Neuron (in vitro differentiated cells): ENCODE measurements around the gene TXNDC11.

Experiments
- H2AFZ ChIP-seq: one replicate; pipeline ENCODE4 v1.6.1; 2013; ENCODE audit warnings: low read depth, mild to moderate bottlenecking, inconsistent platforms, low read length, moderate library complexity
- H3K27me3 ChIP-seq: one replicate; pipeline ENCODE4 v1.6.1; 2013; ENCODE audit warnings: low read length; ENCODE audit not compliant: insufficient read depth
- H3K36me3 ChIP-seq: one replicate; pipeline ENCODE4 v1.6.1; 2013; ENCODE audit warnings: low read length; ENCODE audit not compliant: insufficient read depth
- H3K4me1 ChIP-seq: one replicate; pipeline ENCODE4 v1.6.1; 2013; ENCODE audit warnings: low read length; ENCODE audit not compliant: insufficient read depth
- H3K4me3 ChIP-seq: 2 replicates; pipeline ENCODE4 v1.5.1; 2013; ENCODE audit warnings: mild to moderate bottlenecking, low read length, moderate library complexity
- H3K9me3 ChIP-seq: one replicate; pipeline ENCODE4 v1.6.1; 2013; ENCODE audit warnings: low read length

TXNDC11 gene

DNA sequence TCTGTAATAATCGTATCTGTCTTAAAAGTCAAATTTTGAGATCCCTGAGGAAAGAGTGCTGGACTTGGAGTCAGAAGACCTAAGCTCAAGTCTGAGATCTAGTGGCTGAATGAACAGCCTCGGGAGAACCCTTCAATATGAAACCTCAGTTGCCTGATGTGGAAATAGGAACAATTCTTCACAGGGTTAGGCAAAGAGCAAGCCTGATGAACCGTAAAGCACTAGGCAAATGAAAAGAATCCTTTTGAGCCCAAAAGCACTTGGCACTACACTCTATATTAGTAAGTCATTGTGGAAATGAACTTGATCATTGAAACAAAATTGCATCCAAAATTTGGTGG, 20.2 kb downstream of the TXNDC11 start:
- H3K9me3 ChIP-seq: no peaks in the 10 kb centered on the region
- no peaks in the 10 kb centered on the region for H3K27me3 ChIP-seq
- H3K36me3 ChIP-seq: peaks cover 61% of the 10 kb centered on the region
- no peak overlapping the region for H3K4me3 ChIP-seq
- peaks cover 2% of the 10 kb centered on the region for H3K4me1 ChIP-seq
- no peak overlapping the region for H2AFZ ChIP-seq

GRCh38 chr16:11721781-11722467, 20.7 kb downstream of the TXNDC11 start:
- Histone ChIP-seq H3K36me3 (peaks cover 61% of the 10 kb centered on the region), H2AFZ (no peak overlapping the region), H3K27me3 (no peaks in the 10 kb centered on the region), H3K4me1 (peaks cover 2% of the 10 kb centered on the region), H3K9me3 (no peaks in the 10 kb centered on the region), H3K4me3 (no peak overlapping the region)

DNA sequence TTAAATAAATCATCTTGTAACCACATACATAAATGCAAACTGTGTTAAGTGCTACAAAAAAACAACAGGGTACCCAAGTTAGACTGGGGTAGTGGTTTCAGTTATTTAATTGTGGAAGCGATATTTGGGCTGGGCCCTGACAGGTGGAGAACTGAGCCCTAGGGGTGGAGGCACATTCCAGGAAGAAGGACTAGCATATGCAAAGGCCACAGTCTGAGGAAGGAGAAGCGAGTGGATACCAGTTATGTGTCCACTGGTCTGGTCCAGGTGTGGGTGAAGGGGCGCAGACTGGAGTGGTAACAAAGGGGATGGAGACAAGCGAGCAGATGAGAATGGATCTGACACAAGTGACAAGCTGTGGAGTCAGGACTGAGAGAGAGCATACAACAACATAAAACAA, 22.9 kb downstream of the TXNDC11 start:
- no peaks in the 10 kb centered on the region for H3K27me3 ChIP-seq
- H3K36me3 ChIP-seq: peaks cover 50% of the 10 kb centered on the region
- H3K4me1 ChIP-seq: peaks cover 2% of the 10 kb centered on the region
- no peaks in the 10 kb centered on the region for H3K9me3 ChIP-seq
- H2AFZ ChIP-seq: no peak overlapping the region
- H3K4me3 ChIP-seq: no peak overlapping the region

- Histone ChIP-seq H3K4me1 (peaks cover 2% of the 10 kb centered on the region), H3K36me3 (peaks cover 49% of the 10 kb centered on the region)
Observed at GRCh38 chr16:11719171-11719570, 23.5 kb downstream of the TXNDC11 start.

GRCh38 chr16:11717811-11718210, 24.8 kb downstream of the TXNDC11 start:
- no peak overlapping the region for H3K4me3 ChIP-seq
- peaks cover 46% of the 10 kb centered on the region for H3K36me3 ChIP-seq
- H3K4me1 ChIP-seq: peaks cover 2% of the 10 kb centered on the region
- no peaks in the 10 kb centered on the region for H3K27me3 ChIP-seq
- H3K9me3 ChIP-seq: no peaks in the 10 kb centered on the region
- H2AFZ ChIP-seq: no peak overlapping the region

More at GRCh38 chr16:11719171-11719570, 23.5 kb downstream of the TXNDC11 start:
- Histone ChIP-seq H3K9me3 (no peaks in the 10 kb centered on the region), H3K27me3 (no peaks in the 10 kb centered on the region), H2AFZ (no peak overlapping the region), H3K4me3 (no peak overlapping the region)

DNA sequence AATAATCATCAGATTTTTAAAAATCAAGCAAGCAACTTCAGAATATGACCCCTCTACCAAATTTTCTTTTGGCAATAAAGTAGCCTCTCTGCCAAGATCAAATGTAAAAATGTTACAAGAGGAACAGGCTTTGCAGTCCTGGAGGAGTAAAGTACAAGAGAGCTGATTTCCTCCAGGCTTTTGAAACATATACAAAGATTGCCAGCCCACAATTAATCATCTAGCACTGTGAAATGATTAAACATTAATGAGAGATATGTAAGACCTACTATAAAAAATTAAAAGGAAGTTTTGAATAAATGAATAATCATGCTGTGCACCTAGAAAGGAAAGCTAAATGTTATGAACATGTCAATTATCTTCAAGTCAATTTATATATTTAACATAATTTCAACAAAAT, 26.3 kb downstream of the TXNDC11 start:
- H3K4me1 ChIP-seq: peaks cover 2% of the 10 kb centered on the region
- H3K36me3 ChIP-seq: peaks cover 40% of the 10 kb centered on the region

DNA sequence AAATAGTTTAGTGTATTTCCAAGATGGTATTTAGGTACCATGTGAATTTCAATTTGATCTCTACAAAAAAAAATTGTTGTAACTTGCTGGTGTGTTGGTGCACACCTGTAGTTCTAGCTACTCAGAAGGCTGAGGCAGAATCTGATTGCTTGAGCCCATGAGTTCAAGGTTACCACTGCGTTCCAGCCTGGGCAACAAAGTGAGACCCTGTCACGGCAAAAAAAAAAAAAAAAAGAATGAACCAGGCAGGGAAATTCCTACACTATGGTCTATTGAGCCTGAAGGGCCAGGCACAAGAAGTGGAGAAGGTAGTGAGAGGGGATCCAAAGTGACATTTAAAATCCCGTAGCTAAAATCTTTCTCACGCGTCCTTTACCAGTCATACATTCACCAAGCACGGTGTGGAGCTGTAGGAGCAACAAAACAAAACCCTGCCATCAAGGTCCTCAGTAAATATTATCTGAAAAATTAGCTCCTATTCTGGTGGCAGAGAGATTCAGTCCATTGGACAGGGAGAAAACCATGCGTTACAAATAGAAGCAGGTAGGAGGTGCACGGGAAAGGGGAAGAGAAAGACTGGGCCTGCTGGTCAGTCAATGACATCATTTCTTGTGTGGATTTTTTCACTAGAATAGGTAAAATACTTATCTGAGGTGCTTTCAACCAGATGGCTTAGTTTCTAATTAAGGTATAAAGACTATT, 27.3 kb downstream of the TXNDC11 start:
- Histone ChIP-seq H3K4me3 (no peak overlapping the region), H3K9me3 (no peaks in the 10 kb centered on the region), H3K4me1 (peaks cover 2% of the 10 kb centered on the region), H3K27me3 (no peaks in the 10 kb centered on the region), H2AFZ (no peak overlapping the region), H3K36me3 (peaks cover 33% of the 10 kb centered on the region)

More for the DNA sequence above, 26.3 kb downstream of the TXNDC11 start:
- no peak overlapping the region for H2AFZ ChIP-seq
- H3K4me3 ChIP-seq: no peak overlapping the region
- no peaks in the 10 kb centered on the region for H3K9me3 ChIP-seq
- H3K27me3 ChIP-seq: no peaks in the 10 kb centered on the region

DNA sequence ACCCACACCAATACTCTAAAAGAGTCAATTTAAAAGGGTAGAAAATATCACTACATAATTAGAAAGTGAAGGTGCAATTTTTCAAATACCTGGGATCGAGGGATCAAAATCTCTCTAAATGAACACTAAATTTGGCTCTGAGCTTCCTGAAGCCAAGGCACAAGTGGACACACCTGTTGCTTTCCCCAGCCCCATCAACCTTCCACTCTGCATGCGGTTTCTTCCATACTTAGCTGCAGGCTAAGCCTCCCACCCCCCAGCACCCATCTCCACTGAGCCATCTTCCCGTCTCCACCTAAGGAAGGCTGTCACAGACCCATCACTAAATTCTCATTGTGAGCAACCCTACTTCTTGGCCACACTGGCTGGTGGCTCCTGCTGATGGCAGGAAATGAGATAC, 30.5 kb downstream of the TXNDC11 start:
- Histone ChIP-seq H3K4me1 (no peaks in the 10 kb centered on the region), H3K27me3 (no peaks in the 10 kb centered on the region), H3K36me3 (peaks cover 22% of the 10 kb centered on the region), H3K4me3 (no peak overlapping the region), H2AFZ (no peak overlapping the region), H3K9me3 (no peaks in the 10 kb centered on the region)

- no peaks in the 10 kb centered on the region for H3K27me3 ChIP-seq
- no peaks in the 10 kb centered on the region for H3K4me1 ChIP-seq
- H3K9me3 ChIP-seq: no peaks in the 10 kb centered on the region
- no peak overlapping the region for H2AFZ ChIP-seq
- H3K36me3 ChIP-seq: peaks cover 22% of the 10 kb centered on the region
- no peak overlapping the region for H3K4me3 ChIP-seq
Observed at GRCh38 chr16:11711662-11712061, 31.0 kb downstream of the TXNDC11 start.

- H3K4me1 ChIP-seq: no peaks in the 10 kb centered on the region
- H3K9me3 ChIP-seq: no peaks in the 10 kb centered on the region
- H3K36me3 ChIP-seq: peaks cover 24% of the 10 kb centered on the region
- H3K4me3 ChIP-seq: no peak overlapping the region
- no peaks in the 10 kb centered on the region for H3K27me3 ChIP-seq
- no peak overlapping the region for H2AFZ ChIP-seq
Observed at GRCh38 chr16:11708421-11708820, 34.2 kb downstream of the TXNDC11 start.

- peaks cover 25% of the 10 kb centered on the region for H3K36me3 ChIP-seq
- H3K9me3 ChIP-seq: no peaks in the 10 kb centered on the region
- H3K4me3 ChIP-seq: no peak overlapping the region
- no peak overlapping the region for H2AFZ ChIP-seq
- H3K27me3 ChIP-seq: no peaks in the 10 kb centered on the region
- no peaks in the 10 kb centered on the region for H3K4me1 ChIP-seq
Observed at GRCh38 chr16:11707679-11708197, 34.9 kb downstream of the TXNDC11 start.

DNA sequence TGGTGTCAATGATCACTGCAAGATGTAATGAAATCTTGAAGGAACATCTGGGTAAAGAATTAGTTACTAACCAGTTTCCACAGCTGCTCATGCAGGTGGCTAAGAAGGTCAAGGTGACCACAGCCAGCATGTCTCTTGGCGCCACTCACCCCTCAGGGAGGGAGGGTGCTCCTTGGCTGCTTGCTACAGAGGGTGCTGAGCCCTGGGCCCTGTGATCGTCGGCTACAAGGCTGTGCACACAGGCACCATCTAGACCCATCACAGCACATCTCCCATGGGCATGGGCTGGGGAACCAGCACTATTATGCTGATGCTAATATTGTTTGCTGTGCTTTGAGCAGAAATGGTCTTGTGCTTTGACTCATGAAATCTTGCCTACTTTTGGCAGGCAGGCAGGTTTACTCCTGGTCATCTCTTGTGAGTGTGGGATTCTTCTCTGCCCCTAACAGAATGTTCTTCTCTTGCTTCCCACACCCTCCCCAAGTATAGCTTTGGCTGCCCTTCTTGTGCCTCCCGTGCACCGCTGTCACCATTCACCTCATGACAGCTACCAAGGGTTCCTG, 36.4 kb downstream of the TXNDC11 start:
- Histone ChIP-seq H3K9me3 (no peaks in the 10 kb centered on the region), H3K36me3 (peaks cover 21% of the 10 kb centered on the region), H3K4me3 (no peak overlapping the region)

DNA sequence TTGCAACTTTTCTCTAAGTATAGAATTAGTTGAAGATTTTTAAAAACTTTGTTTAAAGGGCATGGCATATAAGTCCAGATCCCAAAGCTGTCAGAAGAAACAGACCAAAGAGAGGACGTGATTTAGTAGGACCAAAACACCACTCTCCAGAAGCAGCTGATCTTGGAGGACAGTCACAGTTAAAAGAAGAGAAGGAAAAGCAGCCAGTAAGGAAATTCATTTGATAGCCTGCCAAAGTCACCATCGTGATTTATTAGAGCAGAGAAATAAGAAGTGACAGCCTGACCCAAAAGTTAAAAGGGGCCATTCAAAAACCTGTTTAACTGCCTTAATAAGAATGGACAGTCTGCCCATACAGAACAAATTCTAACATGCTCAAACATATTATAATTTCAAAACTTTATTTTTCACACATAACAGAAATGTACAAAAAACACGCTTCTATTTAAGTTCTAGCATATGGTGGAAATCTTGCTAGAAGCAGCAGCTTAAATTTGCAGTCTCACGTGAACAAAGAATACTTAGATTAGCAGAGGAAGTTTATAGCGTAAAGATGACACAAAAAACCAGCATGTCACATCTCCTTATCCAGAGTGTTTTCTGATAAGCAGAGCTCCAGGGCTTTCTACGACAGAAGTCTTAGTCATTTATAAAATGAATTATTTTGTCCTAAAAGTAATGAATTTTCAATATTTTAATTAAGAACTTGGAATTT, 37.2 kb downstream of the TXNDC11 start:
- peaks cover 20% of the 10 kb centered on the region for H3K36me3 ChIP-seq
- no peaks in the 10 kb centered on the region for H3K27me3 ChIP-seq
- no peak overlapping the region for H3K4me3 ChIP-seq
- no peak overlapping the region for H2AFZ ChIP-seq
- H3K4me1 ChIP-seq: peaks cover 3% of the 10 kb centered on the region
- no peaks in the 10 kb centered on the region for H3K9me3 ChIP-seq

More for the DNA sequence above, 36.4 kb downstream of the TXNDC11 start:
- H2AFZ ChIP-seq: no peak overlapping the region
- no peaks in the 10 kb centered on the region for H3K4me1 ChIP-seq
- no peaks in the 10 kb centered on the region for H3K27me3 ChIP-seq
